K562 (cell line): ENCODE data around the gene SLCO3A1. TPM values are rescaled to one million over a fixed set of nuclear protein-coding genes. Genes with fewer than 3 reads are reported as not detected.

Experiments used
- ATAC-seq: fragments of 200-7000 bp; cut with Tn5 transposase; 3 replicates; pipeline ENCODE4 v1.9.1; 2020; ENCODE audit warnings: moderate library complexity
- BruUV-seq: library from RNA; stranded (reverse); fragments of 400-500 nt; replicated peaks from 2 replicates; lab custom pipeline; 2021; lab: Mats Ljungman, UMichigan
- CTCF ChIA-PET: fragments of 300-600 bp; formaldehyde crosslinking; extraction: SDS; loops from one replicate; lab custom pipeline; 2021; ENCODE audit warnings: low intra/inter-chr PET ratio; lab: Yijun Ruan, JAX
- POLR2A ChIA-PET: fragments of 300-600, 350-650 bp; sonication (Branson Sonifier 250); formaldehyde crosslinking; extraction: SDS; loops from one replicate; lab custom pipeline; 2021; ENCODE audit warnings: antibody characterized with exemption, inconsistent platforms; lab: Yijun Ruan, JAX
- DNase-seq, 4 experiments: peaks; one replicate each; pipeline versions ENCODE4 v3.0.0 to v3.0.0-alpha.2; 2011 to 2018; ENCODE audit warnings: low spot score in 3 of 4, mixed read lengths in 3 of 4; ENCODE audit errors: extremely low read depth in 1 of 4
- FAIRE-seq: peaks from 2 replicates; lab custom pipeline; 2011; peaks lifted over from hg19 to GRCh38; lab: Jason Lieb, UNC
- H2AFZ ChIP-seq: 2 replicates; pipeline ENCODE4 v1.6.0; 2011; ENCODE audit warnings: low read depth, low read length, control low read depth, inconsistent platforms
- H3K27ac ChIP-seq: fragments of 200-600 bp; 3 replicates; pipeline ENCODE4 v1.8.0; 2011; ENCODE audit warnings: low read depth, mild to moderate bottlenecking, control low read depth, inconsistent platforms, low read length, moderate library complexity, mixed read lengths; ENCODE audit errors: extremely low read depth
- H3K27me3 ChIP-seq, 2 experiments: fragments of 300-600 bp in 1 of 2; 2 replicates in 1 of 2; 3 replicates in 1 of 2; pipeline versions ENCODE4 v1.6.0 to v1.8.0; 2011; ENCODE audit warnings: inconsistent platforms in 2 of 2, low read length in 2 of 2, mild to moderate bottlenecking in 1 of 2, mixed read lengths in 1 of 2, moderate library complexity in 1 of 2; ENCODE audit not compliant: control insufficient read depth in 2 of 2, insufficient read depth in 2 of 2
- H3K36me3 ChIP-seq: fragments of 300-600 bp; 3 replicates; pipeline ENCODE4 v1.8.0; 2011; ENCODE audit warnings: mild to moderate bottlenecking, low read length, inconsistent platforms; ENCODE audit not compliant: control insufficient read depth, insufficient read depth
- H3K4me1 ChIP-seq, 2 experiments: fragments of 200-600 bp in 1 of 2; replicated peaks in 1 of 2; 2 replicates in 1 of 2; 3 replicates in 1 of 2; pipeline versions ENCODE4 v1.5.1 to v1.8.0; 2011; ENCODE audit warnings: inconsistent platforms in 2 of 2, low read length in 2 of 2, mild to moderate bottlenecking in 1 of 2, mixed read lengths in 1 of 2, moderate library complexity in 1 of 2; ENCODE audit not compliant: control insufficient read depth in 2 of 2, insufficient read depth in 2 of 2
- H3K4me2 ChIP-seq: 2 replicates; pipeline ENCODE4 v1.6.1; 2011; ENCODE audit warnings: low read length, control low read depth, inconsistent platforms, mixed read lengths; ENCODE audit not compliant: insufficient read depth
- H3K4me3 ChIP-seq: fragments of 200-600 bp; sonication (generic), shearing (Covaris generic); 2 replicates; pipeline ENCODE4 v1.5.1; 2016; ENCODE audit warnings: control low read depth, inconsistent platforms
- H3K79me2 ChIP-seq: fragments of 200-600 bp; 3 replicates; pipeline ENCODE4 v1.8.0; 2011; ENCODE audit warnings: low read length, inconsistent platforms; ENCODE audit not compliant: control insufficient read depth, insufficient read depth
- H3K9ac ChIP-seq, 2 experiments: 2 replicates each; pipeline versions ENCODE4 v1.6.0 to v1.6.1; 2011; ENCODE audit warnings: low read depth in 2 of 2, low read length in 2 of 2, control low read depth in 1 of 2, inconsistent platforms in 1 of 2, mild to moderate bottlenecking in 1 of 2, mixed read lengths in 1 of 2; ENCODE audit not compliant: insufficient read depth in 1 of 2
- H3K9me1 ChIP-seq: one replicate; pipeline ENCODE4 v1.6.0; 2011; ENCODE audit warnings: inconsistent platforms, mild to moderate bottlenecking, low read length, moderate library complexity; ENCODE audit not compliant: control insufficient read depth, insufficient read depth
- H3K9me3 ChIP-seq: replicated peaks from 2 replicates; pipeline ENCODE4 v1.5.1; 2011; ENCODE audit warnings: low read depth, low read length, inconsistent platforms; ENCODE audit not compliant: control insufficient read depth, insufficient read depth
- H4K20me1 ChIP-seq: replicated peaks from 2 replicates; pipeline ENCODE4 v1.6.1; 2011; ENCODE audit warnings: low read length, inconsistent platforms, mixed read lengths; ENCODE audit not compliant: control insufficient read depth, insufficient read depth
- CCAR2 ChIP-seq: fragments of 200-400 bp; formaldehyde crosslinking; IDR thresholded peaks from 2 replicates; pipeline ENCODE4 v1.6.1; 2017; ENCODE audit warnings: mild to moderate bottlenecking, low read depth, low read length
- CTBP1 ChIP-seq: fragments of 450-650 bp; IDR thresholded peaks from 2 replicates; pipeline ENCODE4 v1.6.1; 2016; ENCODE audit warnings: borderline replicate concordance
- CXXC5 ChIP-seq: fragments of 250-450 bp; sonication (Bioruptor Pico); IDR thresholded peaks from 2 replicates; pipeline ENCODE4 v1.8.0; 2022; ENCODE audit warnings: inconsistent platforms, mild to moderate bottlenecking, moderate library complexity
- HLTF ChIP-seq: fragments of 450-650 bp; IDR thresholded peaks from 2 replicates; pipeline ENCODE4 v1.6.1; 2016
- KAT2B ChIP-seq: IDR thresholded peaks from one replicate; pipeline ENCODE4 v1.6.1; 2012; ENCODE audit warnings: low read depth, mild to moderate bottlenecking, control low read depth, inconsistent platforms, low read length, moderate library complexity
- MCM5 ChIP-seq: fragments of 450-650 bp; IDR thresholded peaks from 2 replicates; pipeline ENCODE4 v1.6.1; 2016; ENCODE audit warnings: low read depth
- MTA3 ChIP-seq: fragments of 450-650 bp; formaldehyde crosslinking; IDR thresholded peaks from 2 replicates; pipeline ENCODE4 v1.6.1; 2017; ENCODE audit warnings: mild to moderate bottlenecking, borderline replicate concordance
- MYBL2 ChIP-seq, 2 experiments: fragments of 450-650 bp in 1 of 2; sonication (generic) in 1 of 2; formaldehyde crosslinking in 1 of 2; IDR thresholded peaks; 2 replicates each; pipeline versions ENCODE4 v1.6.1 to v1.8.1; 2017 to 2022; ENCODE audit warnings: borderline replicate concordance in 1 of 2, inconsistent platforms in 1 of 2, low read depth in 1 of 2, mild to moderate bottlenecking in 1 of 2, missing genetic modification reagents in 1 of 2, moderate library complexity in 1 of 2
- PURB ChIP-seq: sonication (generic); formaldehyde crosslinking; IDR thresholded peaks from 2 replicates; pipeline ENCODE4 v1.9.0; 2021; ENCODE audit warnings: low read depth, mild to moderate bottlenecking, missing genetic modification reagents
- SREBF2 ChIP-seq: sonication (generic); formaldehyde crosslinking; IDR thresholded peaks from 2 replicates; pipeline ENCODE4 v1.4.0; 2020; ENCODE audit warnings: mild to moderate bottlenecking, missing genetic modification reagents
- WGBS: fragments of 100-300 bp; shearing (Covaris generic); methylation state at CpG from one replicate; pipeline ENCODE4 v1.1.6; 2016; ENCODE audit warnings: low coverage, mixed read lengths; ENCODE audit not compliant: insufficient coverage; ENCODE audit errors: missing lambda C conversion rate; 5-methylcytosine and 5-hydroxymethylcytosine counted together
- in situ Hi-C: fragments of 300-500 bp; cut with MboI; formaldehyde crosslinking; loops from 4 replicates; pipeline ENCODE4 v1.15.0; 2018; ENCODE audit warnings: inconsistent platforms, mixed read lengths
- intact Hi-C: fragments of 100-400 bp; cut with micrococcal nuclease; formaldehyde crosslinking; loops from 2 replicates; pipeline ENCODE4 v1.14.2; 2022
- polyA plus RNA-seq, 8 experiments: library from polyadenylated mRNA; depleted of rRNA in 4 of 8; stranded (reverse) in 5 of 8; unstranded in 3 of 8; fragments of >200 nt; fragmentation: Nextera tagmentation in 2 of 8; fragmentation: Illumina TruSeq in 1 of 8; extraction: Ambion mirVana in 2 of 8; extraction: Trizol in 1 of 8; gene quantifications; 2 replicates each; pipeline versions ENCODE4 v1.2.1 to v1.2.3, GENCODE V29; 2011 to 2014; ENCODE audit warnings: inconsistent platforms in 1 of 8, missing spikeins in 1 of 8
- total RNA-seq, 7 experiments: library from RNA; depleted of rRNA in 6 of 7; stranded (reverse); fragments of >200 nt in 6 of 7; fragmentation: Illumina TruSeq in 2 of 7; extraction: Trizol in 2 of 7; gene quantifications; 2 replicates each; pipeline versions ENCODE4 v1.2.1 to v1.2.3, GENCODE V29; 2011 to 2021; ENCODE audit warnings: low replicate concordance in 1 of 7
- TF ChIP-seq, protein P1 (sequence below): sonication (generic); formaldehyde crosslinking; IDR thresholded peaks from 2 replicates; pipeline ENCODE4 v1.8.0; 2022; ENCODE audit warnings: mild to moderate bottlenecking, missing genetic modification reagents
- TF ChIP-seq, protein P2 (sequence below): fragments of 450-650 bp; IDR thresholded peaks from 2 replicates; pipeline ENCODE4 v1.6.1; 2014; ENCODE audit warnings: low read depth, mild to moderate bottlenecking, moderate library complexity, borderline replicate concordance
- TF ChIP-seq, protein P3 (sequence below): fragments of 450-650 bp; IDR thresholded peaks from one replicate; pipeline ENCODE4 v1.6.1; 2018; ENCODE audit warnings: mild to moderate bottlenecking, moderate library complexity; ENCODE audit not compliant: partially characterized antibody
- TF ChIP-seq, protein P4 (sequence below): sonication (generic); formaldehyde crosslinking; IDR thresholded peaks from 2 replicates; pipeline ENCODE4 v1.8.0; 2023; ENCODE audit warnings: mild to moderate bottlenecking, missing genetic modification reagents

Gene SLCO3A1
- total and polyA plus RNA-seq, 9 of the 15 experiments (the other 6 are each of a cell fraction or from before 2014, with no cell fraction given): 0.01 to 0.84 (median 0.06) TPM; not detected in 3

DNA sequence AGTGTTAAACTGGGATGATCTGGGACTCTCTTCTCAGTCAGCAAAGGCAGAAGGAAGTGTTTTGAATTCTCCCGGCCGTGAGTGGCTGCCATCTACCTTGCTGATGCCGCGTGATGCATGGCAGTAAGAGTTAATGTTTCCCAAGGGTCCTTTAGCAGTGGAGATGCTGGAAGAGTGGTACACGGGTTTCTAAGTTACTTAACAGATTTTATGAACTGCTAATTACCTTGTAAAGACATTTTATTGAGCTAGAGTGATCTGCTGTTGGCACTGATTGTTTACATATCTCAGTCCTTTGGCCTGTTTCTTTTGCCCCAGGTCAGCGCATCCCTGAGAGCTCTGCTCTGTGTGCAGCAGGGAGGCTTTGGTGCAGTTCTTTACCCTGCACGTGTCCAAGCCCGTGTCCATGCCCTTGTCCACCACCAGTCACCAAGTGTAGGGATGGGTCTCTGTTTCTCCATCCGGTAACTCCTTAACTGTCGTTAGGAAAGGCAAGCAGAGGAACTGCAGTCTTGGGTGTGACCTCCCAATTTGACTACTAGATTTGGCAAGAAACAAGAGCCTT lies 172.3 kb downstream of the SLCO3A1 start (continued):
- TF ChIP-seq, protein P1, sequence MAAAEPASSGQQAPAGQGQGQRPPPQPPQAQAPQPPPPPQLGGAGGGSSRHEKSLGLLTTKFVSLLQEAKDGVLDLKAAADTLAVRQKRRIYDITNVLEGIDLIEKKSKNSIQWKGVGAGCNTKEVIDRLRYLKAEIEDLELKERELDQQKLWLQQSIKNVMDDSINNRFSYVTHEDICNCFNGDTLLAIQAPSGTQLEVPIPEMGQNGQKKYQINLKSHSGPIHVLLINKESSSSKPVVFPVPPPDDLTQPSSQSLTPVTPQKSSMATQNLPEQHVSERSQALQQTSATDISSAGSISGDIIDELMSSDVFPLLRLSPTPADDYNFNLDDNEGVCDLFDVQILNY: no peak
- no peak for TF ChIP-seq PURB (CRISPR knock-in tag)
- TF ChIP-seq CXXC5 (CRISPR knock-in tag): no peak
- TF ChIP-seq, protein P2, sequence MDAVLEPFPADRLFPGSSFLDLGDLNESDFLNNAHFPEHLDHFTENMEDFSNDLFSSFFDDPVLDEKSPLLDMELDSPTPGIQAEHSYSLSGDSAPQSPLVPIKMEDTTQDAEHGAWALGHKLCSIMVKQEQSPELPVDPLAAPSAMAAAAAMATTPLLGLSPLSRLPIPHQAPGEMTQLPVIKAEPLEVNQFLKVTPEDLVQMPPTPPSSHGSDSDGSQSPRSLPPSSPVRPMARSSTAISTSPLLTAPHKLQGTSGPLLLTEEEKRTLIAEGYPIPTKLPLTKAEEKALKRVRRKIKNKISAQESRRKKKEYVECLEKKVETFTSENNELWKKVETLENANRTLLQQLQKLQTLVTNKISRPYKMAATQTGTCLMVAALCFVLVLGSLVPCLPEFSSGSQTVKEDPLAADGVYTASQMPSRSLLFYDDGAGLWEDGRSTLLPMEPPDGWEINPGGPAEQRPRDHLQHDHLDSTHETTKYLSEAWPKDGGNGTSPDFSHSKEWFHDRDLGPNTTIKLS: no peak

DNA sequence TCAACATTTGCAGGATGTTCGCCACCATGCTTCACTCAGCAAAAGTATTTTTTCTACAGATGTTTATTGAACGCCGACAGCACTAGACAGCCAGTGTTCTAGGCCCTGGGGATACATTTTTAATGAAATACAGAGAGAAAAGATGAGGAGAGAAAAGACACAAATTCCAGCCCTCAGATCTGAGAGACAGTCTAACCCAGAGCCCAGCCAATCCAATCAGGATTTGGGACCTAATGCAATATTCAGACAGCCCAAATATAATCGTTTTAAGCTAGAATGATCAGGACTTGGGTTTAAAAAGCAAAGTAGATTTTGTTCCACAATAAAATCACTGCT lies 174.8 kb downstream of the SLCO3A1 start:
- H3K79me2 ChIP-seq: no peaks in the 10 kb centered on the region
- no peaks in the 10 kb centered on the region for H3K9me1 ChIP-seq
- no peaks in the 10 kb centered on the region for H3K4me1 ChIP-seq
- in situ Hi-C loops (no loop called here), intact Hi-C loops (no loop called here)
- H3K9ac ChIP-seq: no peak overlapping the region
- H3K27me3 ChIP-seq: peaks cover 7 to 12% of the 10 kb centered on the region in 2 experiments; a peak in 4 of 5 replicates
- no peaks in the 10 kb centered on the region for H4K20me1 ChIP-seq
- H3K9me3 ChIP-seq: no peaks in the 10 kb centered on the region
- FAIRE-seq (no peak), ATAC-seq (no peak), DNase-seq (no peak)
- ChIA-PET CTCF (no interaction called here), POLR2A (no interaction called here)
- WGBS: 0% methylated on average over 4 of the region's 4 CpGs
- no peak overlapping the region for H3K4me2 ChIP-seq
- no peak overlapping the region for H2AFZ ChIP-seq
- H3K27ac ChIP-seq: no peak overlapping the region
- no TSS peak for BruUV-seq
- H3K36me3 ChIP-seq: no peaks in the 10 kb centered on the region
- no peak overlapping the region for H3K4me3 ChIP-seq
- TF ChIP-seq CTBP1 (no peak), SREBF2 (CRISPR knock-in tag) (no peak), HLTF (no peak), MTA3 (no peak), KAT2B (no peak), CCAR2 (no peak), MYBL2 (IDR thresholded peaks at IDR 0.05; ENCODE audit: low read depth) (no peak), MYBL2 (CRISPR knock-in tag; IDR thresholded peaks at IDR 0.05; ENCODE audit: borderline replicate concordance) (no peak), MCM5 (no peak)
- TF ChIP-seq, protein P3, sequence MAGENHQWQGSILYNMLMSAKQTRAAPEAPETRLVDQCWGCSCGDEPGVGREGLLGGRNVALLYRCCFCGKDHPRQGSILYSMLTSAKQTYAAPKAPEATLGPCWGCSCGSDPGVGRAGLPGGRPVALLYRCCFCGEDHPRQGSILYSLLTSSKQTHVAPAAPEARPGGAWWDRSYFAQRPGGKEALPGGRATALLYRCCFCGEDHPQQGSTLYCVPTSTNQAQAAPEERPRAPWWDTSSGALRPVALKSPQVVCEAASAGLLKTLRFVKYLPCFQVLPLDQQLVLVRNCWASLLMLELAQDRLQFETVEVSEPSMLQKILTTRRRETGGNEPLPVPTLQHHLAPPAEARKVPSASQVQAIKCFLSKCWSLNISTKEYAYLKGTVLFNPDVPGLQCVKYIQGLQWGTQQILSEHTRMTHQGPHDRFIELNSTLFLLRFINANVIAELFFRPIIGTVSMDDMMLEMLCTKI: no peak
- TF ChIP-seq, protein P4, sequence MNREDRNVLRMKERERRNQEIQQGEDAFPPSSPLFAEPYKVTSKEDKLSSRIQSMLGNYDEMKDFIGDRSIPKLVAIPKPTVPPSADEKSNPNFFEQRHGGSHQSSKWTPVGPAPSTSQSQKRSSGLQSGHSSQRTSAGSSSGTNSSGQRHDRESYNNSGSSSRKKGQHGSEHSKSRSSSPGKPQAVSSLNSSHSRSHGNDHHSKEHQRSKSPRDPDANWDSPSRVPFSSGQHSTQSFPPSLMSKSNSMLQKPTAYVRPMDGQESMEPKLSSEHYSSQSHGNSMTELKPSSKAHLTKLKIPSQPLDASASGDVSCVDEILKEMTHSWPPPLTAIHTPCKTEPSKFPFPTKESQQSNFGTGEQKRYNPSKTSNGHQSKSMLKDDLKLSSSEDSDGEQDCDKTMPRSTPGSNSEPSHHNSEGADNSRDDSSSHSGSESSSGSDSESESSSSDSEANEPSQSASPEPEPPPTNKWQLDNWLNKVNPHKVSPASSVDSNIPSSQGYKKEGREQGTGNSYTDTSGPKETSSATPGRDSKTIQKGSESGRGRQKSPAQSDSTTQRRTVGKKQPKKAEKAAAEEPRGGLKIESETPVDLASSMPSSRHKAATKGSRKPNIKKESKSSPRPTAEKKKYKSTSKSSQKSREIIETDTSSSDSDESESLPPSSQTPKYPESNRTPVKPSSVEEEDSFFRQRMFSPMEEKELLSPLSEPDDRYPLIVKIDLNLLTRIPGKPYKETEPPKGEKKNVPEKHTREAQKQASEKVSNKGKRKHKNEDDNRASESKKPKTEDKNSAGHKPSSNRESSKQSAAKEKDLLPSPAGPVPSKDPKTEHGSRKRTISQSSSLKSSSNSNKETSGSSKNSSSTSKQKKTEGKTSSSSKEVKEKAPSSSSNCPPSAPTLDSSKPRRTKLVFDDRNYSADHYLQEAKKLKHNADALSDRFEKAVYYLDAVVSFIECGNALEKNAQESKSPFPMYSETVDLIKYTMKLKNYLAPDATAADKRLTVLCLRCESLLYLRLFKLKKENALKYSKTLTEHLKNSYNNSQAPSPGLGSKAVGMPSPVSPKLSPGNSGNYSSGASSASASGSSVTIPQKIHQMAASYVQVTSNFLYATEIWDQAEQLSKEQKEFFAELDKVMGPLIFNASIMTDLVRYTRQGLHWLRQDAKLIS: no peak
